SK-N-SH (cell line): Measurements from ENCODE around the gene MACROH2A2. TPM values are rescaled to one million over a fixed set of nuclear protein-coding genes. Genes with fewer than 3 reads are reported as not detected.

ENCODE experiments used
- CTCF ChIA-PET: fragments of 300-600, 350-600 bp; formaldehyde crosslinking; extraction: SDS; loops from one replicate; lab custom pipeline; 2021; lab: Yijun Ruan, JAX
- POLR2A ChIA-PET: fragments of 350-600 bp; sonication (Branson Sonifier 250); formaldehyde crosslinking; extraction: SDS; loops from one replicate; lab custom pipeline; 2020; ENCODE audit warnings: antibody characterized with exemption, inconsistent platforms; lab: Yijun Ruan, JAX
- DNase-seq: peaks from one replicate; pipeline ENCODE4 v3.0.0; 2012
- H2AFZ ChIP-seq: fragments of 200-600 bp; sonication (generic); 2 replicates; pipeline ENCODE4 v1.8.1; 2016; ENCODE audit warnings: antibody characterized with exemption, mild to moderate bottlenecking, low read depth
- H3F3A ChIP-seq: fragments of 200-600 bp; sonication (generic); replicated peaks from 2 replicates; pipeline ENCODE3; 2016; ENCODE audit warnings: antibody characterized with exemption, mild to moderate bottlenecking; ENCODE audit not compliant: insufficient read depth
- H3K27ac ChIP-seq, 2 experiments: fragments of 200-500 bp in 1 of 2; fragments of 200-600 bp in 1 of 2; sonication (Bioruptor generic) in 1 of 2; sonication (generic), shearing (Covaris generic) in 1 of 2; 2 replicates each; pipeline versions ENCODE4 v1.5.1 to v1.6.1; 2014 to 2016; ENCODE audit warnings: low read depth in 2 of 2, inconsistent platforms in 1 of 2, low read length in 1 of 2, mild to moderate bottlenecking in 1 of 2, mixed read lengths in 1 of 2
- H3K27me3 ChIP-seq: fragments of 200-600 bp; sonication (generic), shearing (Covaris generic); 2 replicates; pipeline ENCODE4 v1.6.1; 2016; ENCODE audit warnings: mixed run types; ENCODE audit not compliant: insufficient read depth
- H3K36me3 ChIP-seq, 2 experiments: fragments of 200-500 bp in 1 of 2; fragments of 200-600 bp in 1 of 2; sonication (Bioruptor generic) in 1 of 2; sonication (generic) in 1 of 2; replicated peaks in 1 of 2; 2 replicates each; pipeline versions ENCODE3 to v1.5.1; 2014 to 2016; ENCODE audit warnings: low read length in 1 of 2, mild to moderate bottlenecking in 1 of 2; ENCODE audit not compliant: insufficient read depth in 2 of 2, control insufficient read depth in 1 of 2
- H3K4me1 ChIP-seq, 2 experiments: fragments of 200-500 bp in 1 of 2; fragments of 200-600 bp in 1 of 2; sonication (Bioruptor generic) in 1 of 2; sonication (generic), shearing (Covaris generic) in 1 of 2; 2 replicates each; pipeline versions ENCODE4 v1.5.1 to v1.6.1; 2014 to 2016; ENCODE audit warnings: low read depth in 1 of 2, low read length in 1 of 2, mixed run types in 1 of 2; ENCODE audit not compliant: insufficient read depth in 2 of 2, control insufficient read depth in 1 of 2
- H3K4me2 ChIP-seq: fragments of 200-600 bp; sonication (generic), shearing (Covaris generic); 2 replicates; pipeline ENCODE4 v1.6.1; 2017; ENCODE audit warnings: mixed run types
- H3K4me3 ChIP-seq, 2 experiments: fragments of 200-500 bp in 1 of 2; fragments of 200-600 bp in 1 of 2; sonication (Bioruptor generic) in 1 of 2; sonication (generic), shearing (Covaris generic) in 1 of 2; 2 replicates each; pipeline versions ENCODE4 v1.5.1 to v1.8.1; 2014 to 2016; ENCODE audit warnings: low read depth in 2 of 2, inconsistent platforms in 1 of 2, low read length in 1 of 2, mild to moderate bottlenecking in 1 of 2, mixed read lengths in 1 of 2, moderate library complexity in 1 of 2
- H3K79me2 ChIP-seq: fragments of 200-600 bp; sonication (generic); 2 replicates; pipeline ENCODE4 v1.8.1; 2017; ENCODE audit warnings: mild to moderate bottlenecking; ENCODE audit not compliant: insufficient read depth
- H3K9ac ChIP-seq: fragments of 200-600 bp; sonication (generic); 2 replicates; pipeline ENCODE4 v1.6.1; 2017; ENCODE audit warnings: mixed run types
- H3K9me2 ChIP-seq: fragments of 200-600 bp; sonication (generic); 2 replicates; pipeline ENCODE4 v1.6.1; 2017; ENCODE audit warnings: mixed run types
- H3K9me3 ChIP-seq: fragments of 200-600 bp; sonication (generic); 2 replicates; pipeline ENCODE4 v1.6.1; 2017; ENCODE audit warnings: mixed run types, mild to moderate bottlenecking, moderate library complexity
- H4K20me1 ChIP-seq: fragments of 200-600 bp; sonication (generic); 2 replicates; pipeline ENCODE4 v1.6.1; 2017; ENCODE audit warnings: mild to moderate bottlenecking, mixed run types; ENCODE audit not compliant: insufficient read depth
- CHD2 ChIP-seq: fragments of 150-350 bp; IDR thresholded peaks from 2 replicates; pipeline ENCODE4 v1.6.1; 2018; ENCODE audit warnings: low read length; ENCODE audit not compliant: partially characterized antibody
- EP300 ChIP-seq, 2 experiments: IDR thresholded peaks; 2 replicates each; pipeline versions ENCODE4 v1.4.0 to v1.6.1; 2012; ENCODE audit warnings: borderline replicate concordance in 1 of 2, low read depth in 1 of 2, low read length in 1 of 2
- EZH2phosphoT487 ChIP-seq: fragments of 200-600 bp; sonication (generic); IDR thresholded peaks from 2 replicates; pipeline ENCODE4 v1.6.1; 2017; ENCODE audit warnings: low read depth, mixed run types, mild to moderate bottlenecking, antibody characterized with exemption, moderate library complexity, borderline replicate concordance
- FOXM1 ChIP-seq: IDR thresholded peaks from 2 replicates; pipeline ENCODE4 v1.4.0; 2012; ENCODE audit warnings: low read depth, mild to moderate bottlenecking
- GABPA ChIP-seq: IDR thresholded peaks from 2 replicates; pipeline ENCODE4 v1.4.0; 2012; ENCODE audit warnings: low read depth, mild to moderate bottlenecking
- MXI1 ChIP-seq: IDR thresholded peaks from 2 replicates; pipeline ENCODE4 v1.6.1; 2012; ENCODE audit warnings: mild to moderate bottlenecking, low read depth, low read length, improper control_type of control experiment
- RAD21 ChIP-seq: IDR thresholded peaks from 2 replicates; pipeline ENCODE4 v1.6.1; 2012; ENCODE audit warnings: mild to moderate bottlenecking, low read length
- RFX5 ChIP-seq: IDR thresholded peaks from 2 replicates; pipeline ENCODE4 v1.6.1; 2012; ENCODE audit warnings: mild to moderate bottlenecking, improper control_type of control experiment, low read length
- SIN3A ChIP-seq: IDR thresholded peaks from 2 replicates; pipeline ENCODE4 v1.6.1; 2012; ENCODE audit warnings: low read depth, mild to moderate bottlenecking, low read length, moderate library complexity, borderline replicate concordance
- TCF12 ChIP-seq: IDR thresholded peaks from 2 replicates; pipeline ENCODE4 v1.4.0; 2012
- TEAD4 ChIP-seq: IDR thresholded peaks from 2 replicates; pipeline ENCODE4 v1.4.0; 2012; ENCODE audit warnings: mild to moderate bottlenecking, borderline replicate concordance; ENCODE audit not compliant: insufficient read depth
- YY1 ChIP-seq: IDR thresholded peaks from 2 replicates; pipeline ENCODE4 v1.4.0; 2012; ENCODE audit warnings: low read depth, mild to moderate bottlenecking
- WGBS: methylation state at CpG from one replicate; pipeline ENCODE4 v1.1.6; 2017; ENCODE audit warnings: low lambda C conversion rate; 5-methylcytosine and 5-hydroxymethylcytosine counted together
- polyA plus RNA-seq, 3 experiments: library from polyadenylated mRNA; depleted of rRNA; stranded (reverse); fragments of >200 nt; gene quantifications; 2 replicates each; pipeline ENCODE4 v1.2.3, GENCODE V29; 2012
- TF ChIP-seq, protein P1 (sequence below): IDR thresholded peaks from 2 replicates; pipeline ENCODE4 v1.4.0; 2012; ENCODE audit warnings: low read depth, borderline replicate concordance
- TF ChIP-seq, protein P2 (sequence below): IDR thresholded peaks from 2 replicates; pipeline ENCODE4; 2012
- TF ChIP-seq, protein P3 (sequence below): fragments of 200-600 bp; sonication (generic); IDR thresholded peaks from 2 replicates; pipeline ENCODE4 v1.6.1; 2017; ENCODE audit warnings: antibody characterized with exemption, mild to moderate bottlenecking, moderate library complexity
- TF ChIP-seq, protein P4 (sequence below): IDR thresholded peaks from 2 replicates; pipeline ENCODE4 v1.4.0; 2012; ENCODE audit warnings: low read depth

The MACROH2A2 gene
- polyA plus RNA-seq, 1 of the 3 experiments (the other 2 are of a cell fraction) = 28.9 TPM

GRCh38 chr10:70052462-70053217 lies at the start of gene MACROH2A2 (continued):
- TF ChIP-seq, protein P1, sequence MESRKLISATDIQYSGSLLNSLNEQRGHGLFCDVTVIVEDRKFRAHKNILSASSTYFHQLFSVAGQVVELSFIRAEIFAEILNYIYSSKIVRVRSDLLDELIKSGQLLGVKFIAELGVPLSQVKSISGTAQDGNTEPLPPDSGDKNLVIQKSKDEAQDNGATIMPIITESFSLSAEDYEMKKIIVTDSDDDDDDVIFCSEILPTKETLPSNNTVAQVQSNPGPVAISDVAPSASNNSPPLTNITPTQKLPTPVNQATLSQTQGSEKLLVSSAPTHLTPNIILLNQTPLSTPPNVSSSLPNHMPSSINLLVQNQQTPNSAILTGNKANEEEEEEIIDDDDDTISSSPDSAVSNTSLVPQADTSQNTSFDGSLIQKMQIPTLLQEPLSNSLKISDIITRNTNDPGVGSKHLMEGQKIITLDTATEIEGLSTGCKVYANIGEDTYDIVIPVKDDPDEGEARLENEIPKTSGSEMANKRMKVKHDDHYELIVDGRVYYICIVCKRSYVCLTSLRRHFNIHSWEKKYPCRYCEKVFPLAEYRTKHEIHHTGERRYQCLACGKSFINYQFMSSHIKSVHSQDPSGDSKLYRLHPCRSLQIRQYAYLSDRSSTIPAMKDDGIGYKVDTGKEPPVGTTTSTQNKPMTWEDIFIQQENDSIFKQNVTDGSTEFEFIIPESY = no peak
- TF ChIP-seq GABPA = no peak
- no peak for TF ChIP-seq MXI1
- no peak for TF ChIP-seq EZH2phosphoT487
- TF ChIP-seq, protein P2, sequence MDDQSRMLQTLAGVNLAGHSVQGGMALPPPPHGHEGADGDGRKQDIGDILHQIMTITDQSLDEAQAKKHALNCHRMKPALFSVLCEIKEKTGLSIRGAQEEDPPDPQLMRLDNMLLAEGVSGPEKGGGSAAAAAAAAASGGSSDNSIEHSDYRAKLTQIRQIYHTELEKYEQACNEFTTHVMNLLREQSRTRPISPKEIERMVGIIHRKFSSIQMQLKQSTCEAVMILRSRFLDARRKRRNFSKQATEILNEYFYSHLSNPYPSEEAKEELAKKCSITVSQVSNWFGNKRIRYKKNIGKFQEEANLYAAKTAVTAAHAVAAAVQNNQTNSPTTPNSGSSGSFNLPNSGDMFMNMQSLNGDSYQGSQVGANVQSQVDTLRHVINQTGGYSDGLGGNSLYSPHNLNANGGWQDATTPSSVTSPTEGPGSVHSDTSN = no peak
- no peak for TF ChIP-seq TCF12
- TF ChIP-seq EP300 (IDR thresholded peaks at IDR 0.05; ENCODE audit: borderline replicate concordance in 1 of 2, low read depth in 1 of 2, low read length in 1 of 2) = no peak
- TF ChIP-seq CHD2 = peak; percentile 64
- TF ChIP-seq RFX5 = 0 out of 2 replicates have a peak, but pooled peaks have one; percentile 22

DNA sequence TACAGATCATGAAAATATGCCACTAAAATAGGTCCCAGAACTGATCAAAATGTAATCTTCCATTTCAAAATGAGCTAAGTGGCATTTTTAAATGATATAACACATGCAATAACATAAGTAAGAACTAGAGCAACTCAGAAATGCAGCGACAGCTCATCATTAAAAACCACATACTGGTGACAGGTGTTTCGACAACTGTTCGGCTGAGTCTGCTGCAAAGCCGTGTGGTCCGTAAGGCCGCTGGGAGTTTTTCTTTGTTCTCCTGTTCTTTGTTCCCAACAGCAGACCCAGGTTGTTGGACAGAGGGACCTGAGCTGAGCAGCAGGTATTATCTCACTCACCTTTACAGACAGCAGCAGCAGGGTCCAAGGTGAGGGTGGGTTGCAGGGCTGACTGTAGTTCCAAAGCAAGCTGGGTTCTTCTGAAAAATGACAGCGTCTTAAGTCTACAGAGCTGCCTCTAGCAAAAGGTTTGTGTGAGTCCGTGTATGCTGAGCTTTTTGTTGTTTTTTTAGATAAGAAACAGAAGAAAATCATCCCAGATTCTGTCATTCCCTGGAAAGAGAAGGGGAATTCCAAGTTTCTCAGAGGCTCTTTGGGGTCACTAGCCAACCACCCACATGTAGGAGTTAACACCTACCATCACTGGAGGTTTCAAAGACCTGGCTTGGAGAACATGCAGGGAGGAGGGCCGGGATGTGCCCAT lies 45.4 kb upstream of the MACROH2A2 start:
- Histone ChIP-seq H3F3A (no peaks in the 10 kb centered on the region), H3K36me3 (no peaks in the 10 kb centered on the region), H3K9me2 (no peaks in the 10 kb centered on the region), H4K20me1 (no peaks in the 10 kb centered on the region), H2AFZ (no peak overlapping the region), H3K27ac (no peak overlapping the region), H3K9me3 (no peaks in the 10 kb centered on the region), H3K79me2 (no peaks in the 10 kb centered on the region), H3K9ac (no peak overlapping the region), H3K27me3 (no peaks in the 10 kb centered on the region; the same call in 1 of the 2 replicates), H3K4me3 (no peak overlapping the region), H3K4me1 (no peaks in the 10 kb centered on the region), H3K4me2 (no peak overlapping the region)
- POLR2A ChIA-PET = no interaction called here
- CTCF ChIA-PET = interaction anchor here (1.1 to 1.5 kb wide), 2 partner anchors 45 to 204 kb away, joined by 3 to 5 read pairs; partner anchors contain the start of gene MACROH2A2
- TF ChIP-seq, protein P3, sequence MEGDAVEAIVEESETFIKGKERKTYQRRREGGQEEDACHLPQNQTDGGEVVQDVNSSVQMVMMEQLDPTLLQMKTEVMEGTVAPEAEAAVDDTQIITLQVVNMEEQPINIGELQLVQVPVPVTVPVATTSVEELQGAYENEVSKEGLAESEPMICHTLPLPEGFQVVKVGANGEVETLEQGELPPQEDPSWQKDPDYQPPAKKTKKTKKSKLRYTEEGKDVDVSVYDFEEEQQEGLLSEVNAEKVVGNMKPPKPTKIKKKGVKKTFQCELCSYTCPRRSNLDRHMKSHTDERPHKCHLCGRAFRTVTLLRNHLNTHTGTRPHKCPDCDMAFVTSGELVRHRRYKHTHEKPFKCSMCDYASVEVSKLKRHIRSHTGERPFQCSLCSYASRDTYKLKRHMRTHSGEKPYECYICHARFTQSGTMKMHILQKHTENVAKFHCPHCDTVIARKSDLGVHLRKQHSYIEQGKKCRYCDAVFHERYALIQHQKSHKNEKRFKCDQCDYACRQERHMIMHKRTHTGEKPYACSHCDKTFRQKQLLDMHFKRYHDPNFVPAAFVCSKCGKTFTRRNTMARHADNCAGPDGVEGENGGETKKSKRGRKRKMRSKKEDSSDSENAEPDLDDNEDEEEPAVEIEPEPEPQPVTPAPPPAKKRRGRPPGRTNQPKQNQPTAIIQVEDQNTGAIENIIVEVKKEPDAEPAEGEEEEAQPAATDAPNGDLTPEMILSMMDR = no peak
- TF ChIP-seq YY1 (no peak), SIN3A (no peak), EP300 (IDR thresholded peaks at IDR 0.05; ENCODE audit: borderline replicate concordance in 1 of 2, low read depth in 1 of 2, low read length in 1 of 2) (no peak), MXI1 (no peak), EZH2phosphoT487 (no peak), GABPA (no peak), FOXM1 (no peak), TEAD4 (no peak), CHD2 (no peak), RAD21 (no peak)
- TF ChIP-seq, protein P4, sequence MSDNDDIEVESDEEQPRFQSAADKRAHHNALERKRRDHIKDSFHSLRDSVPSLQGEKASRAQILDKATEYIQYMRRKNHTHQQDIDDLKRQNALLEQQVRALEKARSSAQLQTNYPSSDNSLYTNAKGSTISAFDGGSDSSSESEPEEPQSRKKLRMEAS = no peak
- no peak for DNase-seq
- WGBS = 71% methylated on average over 8 of the region's 9 CpGs
